HPDE6-E6E7 (cell line): ENCODE measurements around the gene CYBA.
"Not testable (repeated sequence)": the region's sequence is repeated elsewhere in the genome, so short reads cannot be mapped to it uniquely, and the experiment has no call there.

Source experiments
- DNase-seq: peaks from one replicate; pipeline ENCODE4 v3.0.0; 2011; ENCODE audit warnings: missing footprints; ENCODE audit errors: extremely low spot score

CYBA gene

DNA sequence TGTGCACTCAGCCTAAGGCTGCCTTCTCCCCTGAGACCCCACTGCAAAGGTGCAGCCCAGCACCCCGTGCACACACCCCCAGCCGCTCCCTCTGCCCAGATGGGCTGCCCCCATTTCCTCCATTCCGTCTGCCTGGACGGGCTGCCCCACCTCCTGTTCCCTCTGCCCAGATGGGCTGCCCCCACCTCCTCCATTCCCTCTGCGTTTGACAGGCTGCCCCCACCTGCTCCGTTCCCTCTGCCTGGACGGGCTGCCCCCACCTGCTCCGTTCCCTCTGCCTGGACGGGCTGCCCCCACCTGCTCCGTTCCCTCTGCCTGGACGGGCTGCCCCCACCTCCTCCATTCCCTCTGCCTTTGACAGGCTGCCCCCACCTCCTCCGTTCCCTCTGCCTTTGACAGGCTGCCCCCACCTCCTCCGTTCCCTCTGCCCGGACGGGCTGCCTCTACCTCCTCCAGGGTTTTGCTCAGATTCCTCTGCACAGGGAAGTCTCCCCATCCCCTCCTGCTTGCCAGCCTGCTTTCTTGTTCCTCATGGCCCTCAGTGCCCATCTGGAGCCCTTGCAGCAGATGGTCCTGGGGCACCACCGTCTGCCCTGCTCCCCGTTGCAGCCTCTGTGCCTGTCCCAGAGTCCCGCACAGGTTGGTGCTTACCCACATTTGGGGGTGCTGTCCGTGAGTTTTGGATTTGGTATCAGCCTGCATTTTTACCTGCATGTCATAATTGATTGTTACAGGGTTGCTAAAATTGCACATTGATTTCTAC, 35.9 kb downstream of the CYBA start:
- no peak for DNase-seq

DNA sequence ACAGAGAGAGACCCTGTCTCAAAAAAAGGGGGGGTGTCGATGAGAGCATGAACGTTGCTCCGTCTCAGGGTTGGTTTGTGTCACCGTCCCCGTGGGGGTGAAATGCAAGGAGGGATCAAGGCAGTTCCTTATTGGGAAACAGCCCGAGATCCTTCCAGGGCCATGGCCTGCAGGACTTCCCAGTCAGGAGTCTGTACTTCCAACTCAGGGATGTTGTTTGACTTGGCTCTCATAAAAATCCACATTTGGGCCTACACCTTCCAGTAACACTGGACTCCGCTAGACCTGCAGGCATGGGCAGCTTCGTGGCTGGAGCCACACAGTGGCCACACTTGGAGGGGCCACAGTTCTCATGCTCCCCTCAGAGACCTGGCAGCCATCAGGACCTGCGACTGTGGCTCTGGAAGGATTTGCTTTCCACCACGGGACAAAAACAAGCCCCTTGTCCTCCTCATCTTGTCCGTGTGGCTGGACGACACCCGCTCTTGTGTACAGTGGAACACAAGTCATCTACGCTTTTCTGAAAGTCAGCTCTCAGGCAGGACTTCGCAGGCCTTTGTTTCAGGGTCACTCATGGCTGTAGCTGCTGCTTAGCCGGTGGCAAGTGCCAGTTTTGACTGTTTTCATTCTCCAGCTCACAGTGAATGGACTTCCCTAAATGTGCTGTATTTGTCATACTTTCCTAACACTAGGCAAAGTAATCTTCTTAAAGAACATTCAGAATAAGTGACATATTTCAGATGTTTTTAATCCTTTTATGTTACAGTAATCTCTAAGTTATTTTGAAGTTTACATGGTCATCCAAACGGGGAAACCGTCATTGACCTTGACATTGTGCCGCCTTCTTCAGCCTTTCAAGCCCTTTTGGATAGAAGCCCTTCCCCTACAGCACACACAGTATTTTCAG, 36.7 kb downstream of the CYBA start:
- no peak for DNase-seq

DNA sequence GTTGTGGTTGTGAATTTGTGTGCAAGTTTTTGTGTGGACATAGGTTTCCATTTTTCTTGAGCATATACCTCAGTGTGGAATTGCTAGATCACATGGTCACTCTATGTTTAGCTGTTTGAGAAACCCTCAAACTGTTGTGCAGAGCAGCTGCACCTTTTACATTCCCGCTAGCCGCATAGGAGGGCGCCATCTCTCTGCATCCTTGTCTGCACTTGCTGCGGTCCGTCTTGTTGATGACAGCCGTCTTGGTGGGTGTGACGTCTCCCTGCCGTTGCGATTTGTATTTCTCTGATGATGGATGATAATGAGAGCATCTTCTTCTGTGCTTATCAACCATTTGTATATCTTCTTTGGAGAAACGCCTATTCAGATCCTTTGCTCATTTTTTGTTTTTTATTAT, 37.6 kb downstream of the CYBA start:
- no peak for DNase-seq

DNA sequence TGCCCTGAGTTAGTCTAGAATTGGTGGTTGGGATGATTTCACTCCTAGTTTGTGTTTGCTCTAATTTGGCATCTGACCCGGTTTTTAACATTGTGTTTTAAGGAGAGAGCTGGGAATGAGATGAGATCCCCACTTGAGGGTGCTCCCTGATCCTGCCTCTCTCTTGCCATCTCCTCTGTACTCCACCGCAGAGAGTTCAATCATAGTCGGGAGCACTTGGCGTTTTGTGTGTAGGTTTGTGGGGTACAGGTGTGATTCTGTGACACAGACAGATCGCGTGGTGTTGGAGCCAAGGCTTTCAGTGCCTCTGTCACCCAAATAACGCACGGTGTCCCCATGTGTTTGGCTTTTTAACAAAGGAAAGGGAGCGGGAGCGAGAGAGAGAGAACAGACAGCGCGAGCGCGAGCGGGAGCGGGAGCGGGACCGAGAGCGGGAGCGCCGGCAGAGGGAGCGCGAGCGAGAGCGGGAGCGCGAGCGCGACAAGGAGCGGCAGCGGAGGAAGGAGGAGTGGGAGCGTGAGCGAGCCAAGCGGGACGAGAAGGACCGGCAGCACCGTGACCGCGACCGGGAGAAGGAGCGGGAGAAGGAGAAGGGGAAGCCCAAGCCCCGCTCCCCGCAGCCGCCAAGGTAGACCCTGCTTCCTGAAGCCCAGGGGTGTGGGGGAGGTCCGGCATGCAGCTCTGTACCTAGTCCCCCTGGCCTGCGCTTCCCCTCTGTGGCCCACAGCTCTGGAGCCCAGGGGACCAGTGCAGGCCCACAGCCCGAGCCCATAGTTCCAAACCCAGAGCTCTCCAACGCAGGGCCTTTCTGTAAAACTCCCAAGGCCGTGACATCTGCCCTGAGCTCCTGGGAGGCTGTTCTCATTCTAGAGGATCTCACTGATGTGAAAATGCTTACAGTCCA, 39.7 kb downstream of the CYBA start:
- DNase-seq, result no peak

DNA sequence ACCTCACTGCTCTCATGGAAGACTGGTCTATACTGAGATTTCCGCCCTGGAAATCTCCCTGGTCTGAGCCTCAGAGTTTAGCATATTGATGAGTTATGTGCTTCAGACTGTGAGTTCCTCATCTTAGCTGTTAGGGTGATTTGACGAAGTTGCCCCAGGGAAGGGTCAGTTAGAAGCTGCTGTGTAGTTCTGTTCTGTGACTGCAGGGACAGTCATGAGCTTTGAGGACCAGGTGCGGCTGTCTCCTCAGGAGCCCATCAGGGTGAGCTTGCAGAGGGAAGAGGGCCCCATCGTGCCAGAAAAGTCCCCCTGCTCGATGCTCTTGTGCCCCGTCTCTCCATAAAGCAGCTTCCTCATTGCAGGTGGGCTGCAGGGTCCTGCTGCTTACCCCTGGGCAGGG, 40.8 kb downstream of the CYBA start:
- DNase-seq, result no peak

DNA sequence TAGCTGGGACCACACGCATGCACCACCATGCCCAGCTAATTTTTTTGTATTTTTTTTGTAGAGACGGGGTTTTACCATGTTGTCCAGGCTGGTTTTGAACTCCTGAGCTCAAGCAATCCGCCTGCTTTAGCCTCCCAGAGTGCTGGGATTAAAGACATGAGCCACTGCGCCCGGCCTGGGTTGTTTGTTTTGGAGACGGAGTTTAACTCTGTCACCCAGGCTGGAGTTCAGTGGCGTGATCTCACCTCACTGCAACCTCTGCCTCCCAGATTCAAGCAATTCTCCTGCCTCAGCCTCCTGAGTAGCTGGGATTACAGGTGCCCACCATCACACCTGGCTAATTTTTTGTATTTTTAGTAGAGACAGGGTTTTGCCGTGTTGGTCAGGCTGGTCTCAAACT, 41.4 kb downstream of the CYBA start:
- not testable (repeated sequence) for DNase-seq

DNA sequence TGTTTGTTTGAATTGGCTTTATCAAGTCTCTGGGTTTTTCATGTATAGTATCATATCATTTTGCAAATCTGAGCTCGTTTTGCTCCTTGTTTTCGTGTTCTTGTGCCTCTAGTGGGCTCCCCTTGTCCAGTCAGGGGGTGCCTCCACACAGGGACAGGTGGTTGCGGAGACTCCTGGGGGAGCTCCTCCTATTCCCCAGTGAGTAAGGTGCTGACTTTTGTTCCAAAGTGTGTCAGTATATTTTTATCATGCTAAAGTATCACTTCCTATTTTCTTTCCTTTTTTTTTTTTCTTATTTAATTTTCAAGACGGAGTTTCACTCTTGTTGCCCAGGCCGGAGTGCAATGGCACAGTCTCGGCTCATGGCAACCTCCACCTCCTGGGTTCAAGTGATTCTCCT, 42.8 kb downstream of the CYBA start:
- DNase-seq, result no peak

DNA sequence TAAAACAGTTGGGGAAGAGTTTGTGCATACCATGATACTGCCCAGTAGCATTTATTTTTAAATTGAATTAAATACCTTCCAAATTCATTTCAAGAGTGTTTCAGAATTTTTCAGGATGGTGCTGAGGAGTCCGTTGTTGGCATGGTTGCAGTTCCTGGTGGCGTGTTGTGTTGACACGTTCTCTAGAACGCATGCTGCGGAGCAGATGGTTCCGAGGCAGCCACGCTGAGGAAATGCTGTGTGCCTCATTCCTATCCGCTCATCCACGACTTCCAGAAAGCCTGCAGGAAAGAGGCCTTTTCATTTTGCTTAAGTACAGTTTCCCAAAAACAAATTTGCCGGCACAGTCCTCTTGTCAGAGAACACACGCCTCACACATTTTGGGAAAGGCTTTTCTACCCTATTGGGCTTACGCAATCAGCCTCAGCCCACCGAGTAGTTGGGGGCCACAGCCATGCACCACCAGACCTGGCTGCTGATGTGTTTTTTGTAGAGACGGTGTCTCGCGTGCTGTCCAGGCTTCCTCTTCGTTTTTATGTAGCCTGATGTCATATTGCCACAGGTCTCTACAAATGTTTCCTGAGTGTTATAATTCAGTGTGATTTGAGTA, 44.6 kb downstream of the CYBA start:
- no peak for DNase-seq

DNA sequence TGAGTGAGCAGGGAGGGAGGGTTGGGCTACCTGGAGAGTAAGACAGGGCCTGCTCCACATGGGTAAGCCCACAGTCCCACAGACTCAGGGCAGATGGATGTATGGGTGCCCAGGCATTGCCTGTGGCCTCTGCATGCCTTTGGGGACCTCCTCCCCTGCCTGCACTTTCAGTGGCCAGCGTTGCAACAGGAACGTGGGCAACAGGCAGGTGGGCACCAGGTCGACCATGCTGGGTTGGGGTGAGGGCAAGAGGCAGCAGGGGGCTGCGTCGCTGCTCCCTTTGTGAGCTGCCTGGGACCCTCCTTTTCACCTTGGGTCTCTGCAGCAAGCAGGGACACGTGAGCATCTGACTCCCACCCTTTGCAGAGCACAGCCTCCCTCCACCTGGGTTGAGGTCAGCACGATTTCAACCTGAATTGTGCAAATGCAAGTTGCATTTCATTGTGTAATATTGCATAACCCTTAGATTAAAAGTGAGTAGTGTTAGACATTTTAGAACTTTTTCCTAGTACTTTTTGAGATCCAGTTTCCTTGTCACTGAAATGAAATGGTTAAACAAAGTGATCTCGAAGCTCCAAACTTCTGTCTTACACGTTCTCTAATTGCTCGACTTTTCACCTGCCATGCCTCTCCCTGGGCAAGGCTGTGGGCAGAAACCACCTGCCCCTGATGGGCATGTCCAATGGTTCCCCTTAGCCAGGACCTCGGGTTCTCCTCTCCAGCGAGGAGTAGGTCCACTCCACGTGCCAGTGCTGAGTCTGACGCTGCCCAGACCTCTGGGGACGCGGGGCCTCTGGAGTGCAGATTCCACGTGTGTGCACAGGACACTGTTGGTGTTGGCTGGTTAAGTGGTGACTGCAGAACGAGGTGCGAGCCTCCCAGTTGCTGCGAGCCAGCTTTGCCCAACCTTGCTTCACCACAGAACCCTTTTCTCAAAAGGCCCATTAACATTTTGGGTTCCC, 45.4 kb downstream of the CYBA start:
- no peak for DNase-seq

DNA sequence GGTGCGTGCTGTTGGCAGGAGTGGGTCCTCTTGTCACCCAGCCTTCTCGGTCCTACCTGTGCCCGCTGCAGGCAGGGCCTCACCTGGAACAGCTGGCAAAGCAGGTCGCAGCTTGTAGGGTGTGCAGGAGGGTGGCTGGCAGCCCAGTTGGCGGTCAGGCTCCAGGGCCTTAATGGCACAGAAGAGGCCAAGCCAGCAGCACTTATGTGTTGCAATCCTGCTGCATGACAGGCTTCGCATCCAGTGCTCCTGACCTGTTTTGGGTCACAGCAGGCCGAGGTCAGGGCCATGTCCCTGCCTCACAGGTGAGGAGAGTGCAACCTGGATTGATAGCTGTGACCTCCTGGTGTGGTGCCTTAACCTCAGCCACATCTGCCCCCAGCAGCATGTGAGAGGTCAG, 48.8 kb downstream of the CYBA start:
- no peak for DNase-seq

DNA sequence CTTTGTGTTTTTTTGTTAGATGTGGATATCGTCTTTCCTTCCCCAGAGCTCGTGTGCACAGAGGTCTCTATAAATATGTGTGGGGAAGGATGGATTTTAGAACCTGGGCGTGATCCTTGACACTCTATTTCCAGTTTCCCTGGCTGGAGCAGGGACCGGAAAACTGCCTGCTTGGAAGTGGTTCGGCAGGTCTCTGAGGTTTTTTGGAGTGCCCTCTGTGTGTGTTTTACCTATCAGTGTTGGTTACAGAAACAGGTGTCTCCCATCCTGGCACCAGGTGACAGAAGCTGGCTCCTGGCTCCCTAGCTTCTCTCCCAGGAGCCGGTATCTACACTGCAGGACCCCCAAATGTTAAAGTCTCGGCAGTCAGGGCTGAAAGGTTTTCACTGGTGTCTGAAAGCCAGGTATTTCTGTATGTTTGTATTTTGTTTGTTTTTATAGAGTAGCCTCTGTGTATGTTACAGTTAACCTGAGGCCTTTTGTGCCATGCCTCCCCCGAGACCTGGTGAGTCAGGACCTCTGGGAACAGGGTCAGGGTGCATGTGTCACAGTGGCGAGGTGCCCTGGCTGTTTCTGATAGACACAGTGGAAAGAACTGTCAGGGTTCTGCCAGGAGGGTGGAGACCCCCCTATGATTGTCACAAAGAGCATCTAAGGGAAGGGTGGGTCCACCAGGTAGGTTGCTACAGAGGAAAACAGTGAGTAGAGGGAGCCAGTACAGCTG, 49.4 kb downstream of the CYBA start:
- DNase-seq, result no peak

DNA sequence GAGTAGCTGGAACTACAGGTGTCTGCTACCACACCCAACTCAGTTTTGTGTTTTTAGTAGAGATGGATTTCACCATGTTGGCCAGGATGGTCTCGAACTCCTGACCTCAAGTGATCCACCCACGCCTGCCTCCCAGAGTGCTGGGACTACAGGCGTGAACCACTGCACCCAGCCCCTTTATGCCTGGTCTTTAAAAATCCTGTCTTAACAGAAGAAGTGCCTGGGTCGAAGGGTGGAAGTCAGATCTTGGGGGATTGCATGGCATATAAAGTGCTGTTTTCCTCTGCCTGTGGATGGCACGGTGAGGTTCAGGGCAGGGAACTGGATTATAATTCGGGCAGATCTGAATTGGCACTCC, 50.3 kb downstream of the CYBA start:
- no peak for DNase-seq

DNA sequence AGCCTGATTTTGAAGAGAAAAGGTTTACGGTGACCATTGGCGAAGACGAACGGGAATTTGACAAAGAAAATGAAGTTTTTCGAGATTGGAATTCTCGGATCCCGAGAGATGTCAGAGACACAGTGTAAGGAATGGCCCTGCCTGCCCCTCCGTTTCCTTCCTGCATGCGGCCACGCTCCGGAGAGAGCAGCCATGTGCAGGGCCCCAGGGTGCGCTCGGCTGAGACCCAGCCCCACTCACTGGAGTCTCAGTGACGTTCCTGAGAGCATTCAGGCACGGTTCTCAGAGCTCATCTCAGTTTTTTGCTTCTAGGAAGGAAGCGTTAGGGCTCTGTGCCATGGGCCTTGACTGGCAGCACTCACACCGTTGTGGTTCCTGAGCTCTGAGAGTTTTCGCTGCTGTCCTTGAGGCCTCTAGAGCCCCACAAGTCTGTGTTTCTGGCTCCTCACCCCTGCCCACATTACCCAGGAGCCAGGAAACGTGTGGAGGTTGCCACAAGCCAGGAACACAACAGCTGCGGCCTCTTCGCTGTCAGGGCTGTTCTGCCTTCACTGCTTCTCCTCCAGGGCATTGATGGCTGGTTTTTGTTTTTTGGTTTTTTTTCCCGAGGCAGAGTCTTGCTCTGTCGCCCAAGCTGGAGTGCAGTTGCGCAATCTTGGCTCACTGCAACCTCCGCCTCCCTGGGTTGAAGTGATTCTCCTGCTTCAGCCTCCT, 50.9 kb downstream of the CYBA start:
- DNase-seq, result no peak

DNA sequence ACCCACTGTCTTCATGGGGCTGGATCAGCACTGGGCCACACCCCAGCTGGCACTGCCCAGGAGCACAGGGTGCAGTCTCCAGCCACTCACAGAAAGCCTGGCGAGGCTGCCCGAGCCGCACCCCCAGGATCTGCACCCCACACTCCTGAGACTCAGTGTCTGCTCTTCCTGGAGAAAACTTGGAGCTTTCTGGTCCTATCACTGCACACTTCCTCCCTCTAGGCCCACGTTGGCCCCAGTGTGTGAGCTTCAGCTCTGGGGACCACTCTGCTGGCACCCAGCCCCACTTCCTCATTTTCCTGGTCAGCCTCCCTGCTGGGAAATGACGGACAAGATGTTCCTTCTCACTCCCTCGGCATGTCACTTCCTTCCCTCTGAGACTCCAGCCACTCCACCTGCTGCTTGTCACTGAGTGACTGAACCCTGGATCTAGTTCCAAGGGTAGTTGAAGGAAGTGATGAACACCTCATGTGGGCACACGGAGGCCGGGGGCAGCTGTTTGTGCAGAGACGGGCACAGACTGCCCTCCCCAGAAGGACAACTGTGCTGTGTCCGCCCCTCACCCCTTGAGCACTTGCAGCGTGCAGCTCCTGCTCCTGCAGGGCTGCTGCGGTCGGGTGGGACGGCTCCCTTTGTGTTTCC, 51.6 kb downstream of the CYBA start:
- no peak for DNase-seq

DNA sequence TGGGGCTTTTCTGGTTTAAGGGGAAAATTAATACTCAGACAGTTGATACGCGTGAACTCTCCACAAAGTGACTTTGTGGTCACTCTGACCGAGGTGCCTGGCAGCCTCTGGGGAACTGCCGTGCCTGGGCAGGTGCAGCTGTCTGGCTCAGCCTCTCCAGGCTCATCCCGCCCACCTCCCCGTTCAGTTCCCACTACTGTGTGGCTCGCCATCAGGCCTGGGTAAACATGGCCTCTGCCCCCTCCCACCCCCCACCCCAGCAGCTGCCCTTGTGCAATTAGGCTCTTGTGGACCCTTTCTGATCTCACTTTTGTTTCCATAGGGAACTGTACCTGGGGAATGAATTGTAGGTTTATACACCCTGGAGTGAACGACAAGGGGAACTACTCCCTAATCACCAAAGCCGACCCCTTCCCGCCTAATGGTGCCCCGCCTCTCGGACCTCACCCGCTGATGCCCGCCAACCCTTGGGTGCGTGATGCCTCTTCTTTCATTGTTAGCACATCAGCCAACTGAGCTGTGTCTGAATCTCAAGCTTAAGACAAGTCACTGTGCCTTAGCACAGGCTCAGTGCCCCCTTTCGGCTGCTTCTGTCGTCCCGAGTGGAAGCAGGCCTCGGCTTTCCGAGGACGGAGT, 52.9 kb downstream of the CYBA start:
- no peak for DNase-seq

DNA sequence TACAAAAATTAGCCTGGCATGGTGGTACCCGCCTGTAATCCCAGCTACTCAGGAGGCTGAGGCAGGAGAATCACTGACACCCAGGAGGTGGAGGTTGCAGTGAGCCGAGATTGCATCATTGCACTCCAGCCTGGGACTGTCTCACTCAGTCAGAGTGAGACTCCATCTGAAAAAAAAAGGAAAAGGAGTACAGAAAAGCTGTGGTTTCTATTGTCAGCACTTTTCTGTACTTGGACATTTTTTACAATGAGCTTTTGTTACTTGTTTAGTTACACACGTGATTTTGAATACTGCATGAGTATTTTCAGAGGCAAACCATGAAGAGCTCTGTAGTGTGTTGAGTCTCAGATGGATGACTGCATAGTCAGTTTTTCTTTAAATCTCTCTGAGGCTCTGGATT, 54.4 kb downstream of the CYBA start:
- DNase-seq, result no peak

DNA sequence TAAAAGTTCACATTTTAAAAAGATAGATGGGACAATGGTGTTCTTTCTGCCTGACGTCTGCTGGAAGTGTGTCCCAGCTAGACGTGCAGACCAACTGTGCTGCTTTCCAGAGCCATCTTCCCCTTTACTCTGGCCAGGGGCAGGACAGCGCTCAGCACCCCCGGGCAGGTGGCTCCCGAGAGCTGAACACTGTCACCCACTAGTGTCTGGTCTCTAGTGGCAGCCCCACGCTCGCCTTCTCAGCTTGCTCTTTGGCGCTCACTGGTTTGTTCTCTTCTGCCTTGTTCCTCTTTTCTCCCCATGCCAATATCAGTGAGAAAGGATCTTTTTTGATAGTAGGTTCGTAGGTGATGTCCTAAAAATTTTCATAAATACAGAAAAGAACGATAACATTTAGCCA, 54.9 kb downstream of the CYBA start:
- DNase-seq, result no peak

DNA sequence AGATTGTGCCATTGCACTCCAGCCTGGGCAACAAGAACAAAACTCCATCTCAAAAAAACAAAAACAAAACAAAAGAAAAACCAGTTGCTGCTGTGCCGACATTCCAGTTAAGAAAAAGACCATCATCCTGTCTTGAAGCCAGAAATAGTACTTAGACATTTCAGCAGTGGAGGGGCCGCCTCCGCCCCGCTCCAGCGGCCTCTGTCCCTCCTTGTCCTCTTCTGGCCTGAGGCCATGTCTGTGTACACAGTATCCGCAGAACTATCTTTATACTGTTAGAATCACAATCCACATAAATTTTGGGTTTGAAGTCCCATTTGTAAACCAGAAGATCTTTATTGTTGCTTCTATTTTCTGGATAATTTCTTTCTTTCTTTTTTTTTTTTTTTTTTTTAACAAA, 55.8 kb downstream of the CYBA start:
- DNase-seq, result no peak
